ENCODE data around the gene BEGAIN. TPM values are rescaled to one million over a fixed set of nuclear protein-coding genes. Genes with fewer than 3 reads are reported as not detected.

BEGAIN gene
- total and polyA plus RNA-seq, 9 donors, result 2.0 to 7.9 (median 4.5) TPM

DNA sequence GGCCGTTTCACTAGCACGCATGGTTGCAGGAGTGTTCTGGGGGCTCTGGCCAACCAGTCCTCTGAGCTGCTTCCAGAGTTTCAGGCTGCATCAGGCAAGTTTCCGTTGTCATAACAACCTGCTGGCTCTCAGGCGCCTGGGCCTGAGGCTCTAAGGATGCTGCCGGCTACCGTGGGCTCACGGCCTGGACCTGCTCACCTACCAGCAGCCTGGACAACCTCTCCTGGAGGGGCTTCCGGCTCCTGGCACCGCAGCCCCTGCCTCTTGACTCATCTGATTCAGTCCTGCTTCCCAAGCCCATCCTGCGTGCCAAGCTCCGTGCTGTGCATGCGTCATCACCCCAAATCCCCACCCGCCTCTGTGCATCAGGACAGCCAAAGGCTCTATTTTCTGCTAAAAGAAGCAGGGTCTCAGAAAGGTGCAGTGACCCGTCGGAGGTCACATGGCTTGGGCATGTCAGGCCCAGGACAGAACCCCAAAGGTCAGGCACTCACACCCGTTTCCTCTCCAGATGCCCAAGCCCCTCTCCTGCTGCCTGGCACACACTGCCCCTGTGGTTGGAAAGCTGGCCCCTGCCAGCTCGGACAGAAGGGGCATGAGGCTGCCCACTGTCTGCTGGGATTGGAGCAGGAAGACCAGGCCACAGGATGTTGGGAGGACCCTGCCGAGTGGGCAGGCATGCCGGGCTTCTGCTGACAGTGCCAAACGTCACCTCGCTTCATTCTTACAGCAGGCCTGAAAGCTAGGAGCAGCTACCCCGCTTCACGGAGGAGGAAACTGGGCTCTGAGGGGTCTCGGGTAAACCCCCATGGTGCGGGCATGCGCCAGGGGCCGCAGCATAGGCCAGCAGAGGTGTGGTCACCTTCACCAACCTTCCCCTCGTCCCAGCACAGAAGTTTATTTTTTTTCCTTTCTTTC, 5.7 kb downstream of the BEGAIN start:
- Histone ChIP-seq H3K27me3 (ENCODE audit: control insufficient read depth, insufficient read depth, low read length) (peaks cover 16% of the 10 kb centered on the region), H3K4me3 (ENCODE audit: low read length) (no peak overlapping the region), H3K36me3 (ENCODE audit: control insufficient read depth, insufficient read depth, low read length) (no peaks in the 10 kb centered on the region), H3K4me1 (ENCODE audit: control insufficient read depth, insufficient read depth, low read length) (peaks cover 4% of the 10 kb centered on the region), H3K9me3 (replicated peaks; ENCODE audit: control insufficient read depth, low read depth, low read length) (no peaks in the 10 kb centered on the region), H3K27ac (ENCODE audit: low read length) (no peak overlapping the region)
- 70% methylated on average over 27 of the region's 28 CpGs for WGBS (ENCODE audit: insufficient coverage)
- no peak for DNase-seq

- H3K27ac ChIP-seq (ENCODE audit: low read length), result no peak overlapping the region
- H3K27me3 ChIP-seq (ENCODE audit: control insufficient read depth, insufficient read depth, low read length), result peaks cover 7% of the 10 kb centered on the region
- H3K36me3 ChIP-seq (ENCODE audit: control insufficient read depth, insufficient read depth, low read length), result no peaks in the 10 kb centered on the region
- no peaks in the 10 kb centered on the region for H3K9me3 ChIP-seq (replicated peaks; ENCODE audit: control insufficient read depth, low read depth, low read length)
- no peaks in the 10 kb centered on the region for H3K4me1 ChIP-seq (ENCODE audit: control insufficient read depth, insufficient read depth, low read length)
- WGBS (ENCODE audit: insufficient coverage), result 89% methylated on average over 9 of the region's 14 CpGs
- no peak overlapping the region for H3K4me3 ChIP-seq (ENCODE audit: low read length)
- no peak for DNase-seq
Observed at GRCh38 chr14:100580316-100581227, 6.6 kb downstream of the BEGAIN start.

- Histone ChIP-seq H3K36me3 (ENCODE audit: control insufficient read depth, insufficient read depth, low read length) (no peaks in the 10 kb centered on the region), H3K4me1 (ENCODE audit: control insufficient read depth, insufficient read depth, low read length) (no peaks in the 10 kb centered on the region), H3K4me3 (ENCODE audit: low read length) (no peak overlapping the region), H3K9me3 (replicated peaks; ENCODE audit: control insufficient read depth, low read depth, low read length) (no peaks in the 10 kb centered on the region), H3K27ac (ENCODE audit: low read length) (no peak overlapping the region), H3K27me3 (ENCODE audit: control insufficient read depth, insufficient read depth, low read length) (peaks cover 5% of the 10 kb centered on the region)
- no CpG with 5 or more reads among the region's 4 CpGs for WGBS (ENCODE audit: insufficient coverage)
- DNase-seq, result no peak
Observed at GRCh38 chr14:100578552-100578951, 8.7 kb downstream of the BEGAIN start.

- H3K27ac ChIP-seq (ENCODE audit: low read length), result no peak overlapping the region
- H3K4me3 ChIP-seq (ENCODE audit: low read length), result no peak overlapping the region
- H3K9me3 ChIP-seq (replicated peaks; ENCODE audit: control insufficient read depth, low read depth, low read length), result no peaks in the 10 kb centered on the region
- peaks cover 9% of the 10 kb centered on the region for H3K27me3 ChIP-seq (ENCODE audit: control insufficient read depth, insufficient read depth, low read length)
- no peaks in the 10 kb centered on the region for H3K36me3 ChIP-seq (ENCODE audit: control insufficient read depth, insufficient read depth, low read length)
- no peak for DNase-seq
- H3K4me1 ChIP-seq (ENCODE audit: control insufficient read depth, insufficient read depth, low read length), result peaks cover 4% of the 10 kb centered on the region
- WGBS (ENCODE audit: insufficient coverage), result 100% methylated on average over 1 of the region's 8 CpGs
Observed at GRCh38 chr14:100577986-100578431, 9.2 kb downstream of the BEGAIN start.

GRCh38 chr14:100577321-100577985, 9.8 kb downstream of the BEGAIN start:
- Histone ChIP-seq H3K9me3 (replicated peaks; ENCODE audit: control insufficient read depth, low read depth, low read length) (no peaks in the 10 kb centered on the region), H3K27me3 (ENCODE audit: control insufficient read depth, insufficient read depth, low read length) (peaks cover 12% of the 10 kb centered on the region)
- no peak for DNase-seq

DNA sequence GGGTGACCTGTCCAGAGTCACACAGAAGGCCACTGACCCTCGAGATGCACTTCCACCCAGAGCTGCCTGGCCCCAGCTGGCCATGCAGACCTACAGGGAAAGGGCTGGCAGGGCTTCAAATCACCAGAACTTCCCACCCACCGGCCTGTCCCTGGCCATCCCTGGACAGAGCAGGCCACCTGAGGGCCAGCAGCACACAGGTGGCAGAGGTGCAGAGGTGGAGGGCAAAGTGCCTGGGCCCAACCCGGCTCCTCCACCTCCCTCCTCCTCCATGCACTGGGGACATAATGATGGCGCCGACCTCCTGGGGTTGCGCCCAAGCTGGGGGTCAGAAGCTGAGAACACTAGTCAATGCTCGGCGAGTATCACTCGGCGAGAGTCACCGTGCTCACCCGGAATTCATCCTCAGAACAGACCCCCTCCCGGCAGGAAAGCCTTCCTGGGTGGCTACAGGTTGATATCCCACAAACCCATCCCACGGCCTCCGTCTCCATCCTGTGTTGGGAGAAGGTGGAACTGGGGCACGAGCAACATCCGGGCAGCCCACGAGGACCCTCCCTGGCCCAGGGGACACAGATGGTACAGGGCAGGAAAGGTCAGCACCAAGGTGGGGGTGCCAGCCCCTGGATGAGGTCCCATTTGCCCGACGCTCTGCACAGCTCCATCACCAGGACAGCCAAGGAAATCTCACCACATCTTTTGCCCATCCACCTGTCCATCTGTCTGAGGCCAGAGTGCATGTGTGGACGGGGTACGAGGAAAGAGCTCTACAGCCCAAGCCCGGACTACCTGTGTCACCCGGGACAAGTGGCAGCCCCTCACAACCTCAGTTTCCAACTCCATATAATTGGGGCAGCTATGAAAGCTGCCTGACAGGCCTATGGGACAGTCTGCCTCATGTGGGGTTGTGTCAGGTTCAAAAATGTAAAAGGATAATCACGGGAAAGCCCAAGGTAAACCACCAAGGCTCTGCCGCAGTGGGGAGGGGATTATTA, 10.8 kb downstream of the BEGAIN start:
- no peak for DNase-seq
- Histone ChIP-seq H3K4me3 (ENCODE audit: low read length) (no peak overlapping the region), H3K27me3 (ENCODE audit: control insufficient read depth, insufficient read depth, low read length) (peaks cover 21% of the 10 kb centered on the region), H3K36me3 (ENCODE audit: control insufficient read depth, insufficient read depth, low read length) (no peaks in the 10 kb centered on the region), H3K27ac (ENCODE audit: low read length) (no peak overlapping the region), H3K4me1 (ENCODE audit: control insufficient read depth, insufficient read depth, low read length) (peaks cover 4% of the 10 kb centered on the region), H3K9me3 (replicated peaks; ENCODE audit: control insufficient read depth, low read depth, low read length) (no peaks in the 10 kb centered on the region)
- 80% methylated on average over 17 of the region's 26 CpGs for WGBS (ENCODE audit: insufficient coverage)

More at GRCh38 chr14:100577321-100577985, 9.8 kb downstream of the BEGAIN start:
- Histone ChIP-seq H3K4me1 (ENCODE audit: control insufficient read depth, insufficient read depth, low read length) (peaks cover 4% of the 10 kb centered on the region), H3K4me3 (ENCODE audit: low read length) (no peak overlapping the region), H3K36me3 (ENCODE audit: control insufficient read depth, insufficient read depth, low read length) (no peaks in the 10 kb centered on the region), H3K27ac (ENCODE audit: low read length) (no peak overlapping the region)
- WGBS (ENCODE audit: insufficient coverage), result 82% methylated on average over 21 of the region's 23 CpGs

DNA sequence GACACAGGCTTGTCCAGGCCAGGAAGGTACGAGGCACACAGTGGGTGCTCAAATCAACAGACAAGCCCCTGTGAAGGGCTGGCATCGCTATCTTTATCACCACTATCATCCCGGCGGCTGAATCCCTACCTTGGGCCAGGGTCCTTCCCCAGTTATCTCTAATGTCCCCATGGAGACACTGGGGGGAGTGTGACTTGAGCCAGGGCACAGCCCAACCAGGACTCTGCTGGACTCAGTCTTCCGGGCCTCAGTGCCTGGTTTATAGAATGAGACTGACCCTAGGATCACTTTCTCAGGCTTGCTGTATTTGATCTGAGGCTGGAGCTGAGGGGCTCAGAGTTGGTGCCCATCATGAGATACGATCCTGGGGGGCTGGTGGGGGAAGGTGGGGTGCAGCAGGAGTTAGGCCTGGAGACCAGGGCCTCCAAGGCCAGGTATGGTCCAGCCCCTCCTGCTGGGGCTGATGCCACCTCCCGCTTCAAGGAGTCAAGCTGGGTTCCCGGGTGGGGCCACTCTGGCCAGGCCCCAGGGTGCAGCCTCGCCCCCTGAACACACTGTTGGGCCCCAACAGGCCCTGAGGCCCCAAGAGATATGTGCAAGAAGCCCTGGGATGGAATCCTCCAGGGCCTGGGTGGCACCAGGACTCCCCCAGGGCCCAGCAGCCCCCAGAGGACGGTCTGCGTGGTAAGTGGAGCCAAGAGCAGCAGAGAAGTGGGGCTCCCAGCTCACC, 11.8 kb downstream of the BEGAIN start:
- H3K27ac ChIP-seq (ENCODE audit: low read length), result no peak overlapping the region
- H3K27me3 ChIP-seq (ENCODE audit: control insufficient read depth, insufficient read depth, low read length), result peaks cover 31% of the 10 kb centered on the region
- no peak overlapping the region for H3K4me3 ChIP-seq (ENCODE audit: low read length)
- no peaks in the 10 kb centered on the region for H3K9me3 ChIP-seq (replicated peaks; ENCODE audit: control insufficient read depth, low read depth, low read length)
- DNase-seq, result no peak
- H3K36me3 ChIP-seq (ENCODE audit: control insufficient read depth, insufficient read depth, low read length), result no peaks in the 10 kb centered on the region
- WGBS (ENCODE audit: insufficient coverage), result 80% methylated on average over 7 of the region's 11 CpGs
- peaks cover 4% of the 10 kb centered on the region for H3K4me1 ChIP-seq (ENCODE audit: control insufficient read depth, insufficient read depth, low read length)

DNA sequence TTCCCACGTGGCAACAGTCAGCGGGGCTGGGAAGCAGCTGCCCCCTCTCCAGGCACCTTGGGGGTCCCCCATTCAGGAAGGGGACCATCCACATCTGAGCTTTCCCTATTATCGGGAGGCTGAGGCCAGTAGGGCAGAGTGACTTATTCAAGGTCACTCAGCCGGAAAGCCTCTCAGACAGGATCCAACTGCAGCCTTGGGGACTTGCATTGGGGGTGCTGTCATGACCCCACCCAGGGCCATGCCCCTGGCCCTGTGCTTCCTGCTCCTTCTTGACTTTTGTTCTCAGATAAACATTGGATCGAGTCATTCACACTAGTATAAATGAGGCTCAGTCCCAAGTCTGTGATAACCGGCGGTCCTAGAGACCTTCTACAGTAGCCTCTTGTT, 12.6 kb downstream of the BEGAIN start:
- WGBS (ENCODE audit: insufficient coverage), result 75% methylated on average over 7 of the region's 7 CpGs
- Histone ChIP-seq H3K27me3 (ENCODE audit: control insufficient read depth, insufficient read depth, low read length) (peaks cover 39% of the 10 kb centered on the region), H3K9me3 (replicated peaks; ENCODE audit: control insufficient read depth, low read depth, low read length) (no peaks in the 10 kb centered on the region), H3K36me3 (ENCODE audit: control insufficient read depth, insufficient read depth, low read length) (no peaks in the 10 kb centered on the region), H3K4me1 (ENCODE audit: control insufficient read depth, insufficient read depth, low read length) (peaks cover 6% of the 10 kb centered on the region), H3K4me3 (ENCODE audit: low read length) (no peak overlapping the region), H3K27ac (ENCODE audit: low read length) (no peak overlapping the region)
- DNase-seq, result no peak
